Measurements from ENCODE around the gene FAAH2.

GRCh38 chrX:57445832-57446231, 159.3 kb downstream of the FAAH2 start:
- TF ChIP-seq EZH2 (IDR thresholded peaks at IDR 0.05; ENCODE audit: borderline replicate concordance, low read depth, low read length, severe bottlenecking), result no peak
- TF ChIP-seq, protein P1, sequence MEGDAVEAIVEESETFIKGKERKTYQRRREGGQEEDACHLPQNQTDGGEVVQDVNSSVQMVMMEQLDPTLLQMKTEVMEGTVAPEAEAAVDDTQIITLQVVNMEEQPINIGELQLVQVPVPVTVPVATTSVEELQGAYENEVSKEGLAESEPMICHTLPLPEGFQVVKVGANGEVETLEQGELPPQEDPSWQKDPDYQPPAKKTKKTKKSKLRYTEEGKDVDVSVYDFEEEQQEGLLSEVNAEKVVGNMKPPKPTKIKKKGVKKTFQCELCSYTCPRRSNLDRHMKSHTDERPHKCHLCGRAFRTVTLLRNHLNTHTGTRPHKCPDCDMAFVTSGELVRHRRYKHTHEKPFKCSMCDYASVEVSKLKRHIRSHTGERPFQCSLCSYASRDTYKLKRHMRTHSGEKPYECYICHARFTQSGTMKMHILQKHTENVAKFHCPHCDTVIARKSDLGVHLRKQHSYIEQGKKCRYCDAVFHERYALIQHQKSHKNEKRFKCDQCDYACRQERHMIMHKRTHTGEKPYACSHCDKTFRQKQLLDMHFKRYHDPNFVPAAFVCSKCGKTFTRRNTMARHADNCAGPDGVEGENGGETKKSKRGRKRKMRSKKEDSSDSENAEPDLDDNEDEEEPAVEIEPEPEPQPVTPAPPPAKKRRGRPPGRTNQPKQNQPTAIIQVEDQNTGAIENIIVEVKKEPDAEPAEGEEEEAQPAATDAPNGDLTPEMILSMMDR (IDR thresholded peaks at IDR 0.05; ENCODE audit: borderline replicate concordance, extremely low read depth, low read length, poor library complexity, severe bottlenecking), result no peak

All from DND-41 (cell line).